Omental fat pad (tissue), 4 donors: ENCODE results near the gene HIF3A. TPM values are rescaled to one million over a fixed set of nuclear protein-coding genes. Genes with fewer than 3 reads are reported as not detected.
"Not testable (repeated sequence)": the region's sequence is repeated elsewhere in the genome, so short reads cannot be mapped to it uniquely, and the experiment has no call there.

Experiments used
- ATAC-seq: fragments of 150-250 bp; one replicate; pipeline ENCODE4 v1.9.1; 2016; ENCODE audit warnings: mild to moderate bottlenecking, moderate library complexity; ENCODE audit not compliant: low FRiP score
- DNase-seq: peaks from one replicate; pipeline ENCODE4 v3.0.0-alpha.2; 2019; ENCODE audit warnings: low spot score
- total RNA-seq, 4 donors: library from RNA; depleted of rRNA; stranded (reverse); fragments of >200 nt; gene quantifications; one replicate each; pipeline ENCODE4 v1.1.0, GENCODE V29; 2016
- TF ChIP-seq, protein P1 (sequence below), 3 donors: fragments of 450-650 bp; IDR thresholded peaks; one replicate each; pipeline ENCODE4 v1.5.1; 2016 to 2017; ENCODE audit warnings: antibody characterized with exemption in 3 of 3, mild to moderate bottlenecking in 3 of 3, moderate library complexity in 2 of 3

The HIF3A gene
- total RNA-seq, 4 donors from 2014 or later = 10.3 to 201 (median 17.6) TPM

DNA sequence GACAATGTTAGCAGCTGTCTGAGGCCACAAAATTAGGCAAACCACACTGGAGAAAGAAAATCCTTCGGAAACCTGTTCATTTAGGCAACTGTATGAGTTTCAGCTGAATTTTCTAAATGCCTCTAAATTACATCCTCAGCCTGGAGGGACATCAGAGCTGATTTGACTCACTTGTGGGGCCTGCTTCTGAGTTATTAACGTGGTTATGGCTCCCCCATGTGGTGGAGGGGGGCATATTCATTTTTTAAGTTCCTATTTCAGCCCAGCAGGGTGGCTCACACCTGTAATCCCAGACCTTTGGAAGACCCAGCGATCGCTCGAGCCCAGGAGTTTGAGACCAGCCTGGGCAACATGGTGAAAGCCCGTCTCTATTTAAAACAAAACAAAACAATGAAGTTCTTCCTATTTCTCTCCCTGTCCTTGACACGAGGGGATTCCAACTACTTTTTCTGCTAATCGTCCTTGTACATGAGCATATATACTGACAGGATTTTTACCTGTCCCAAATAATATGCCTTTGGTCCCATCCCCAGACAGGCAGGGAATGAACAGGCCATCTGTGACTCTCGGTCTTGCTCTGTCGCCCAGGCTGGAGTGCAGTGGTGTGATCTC is 31.5 kb upstream of the HIF3A start:
- peak; percentile 61 for ATAC-seq
- DNase-seq = no peak
- TF ChIP-seq, protein P1, sequence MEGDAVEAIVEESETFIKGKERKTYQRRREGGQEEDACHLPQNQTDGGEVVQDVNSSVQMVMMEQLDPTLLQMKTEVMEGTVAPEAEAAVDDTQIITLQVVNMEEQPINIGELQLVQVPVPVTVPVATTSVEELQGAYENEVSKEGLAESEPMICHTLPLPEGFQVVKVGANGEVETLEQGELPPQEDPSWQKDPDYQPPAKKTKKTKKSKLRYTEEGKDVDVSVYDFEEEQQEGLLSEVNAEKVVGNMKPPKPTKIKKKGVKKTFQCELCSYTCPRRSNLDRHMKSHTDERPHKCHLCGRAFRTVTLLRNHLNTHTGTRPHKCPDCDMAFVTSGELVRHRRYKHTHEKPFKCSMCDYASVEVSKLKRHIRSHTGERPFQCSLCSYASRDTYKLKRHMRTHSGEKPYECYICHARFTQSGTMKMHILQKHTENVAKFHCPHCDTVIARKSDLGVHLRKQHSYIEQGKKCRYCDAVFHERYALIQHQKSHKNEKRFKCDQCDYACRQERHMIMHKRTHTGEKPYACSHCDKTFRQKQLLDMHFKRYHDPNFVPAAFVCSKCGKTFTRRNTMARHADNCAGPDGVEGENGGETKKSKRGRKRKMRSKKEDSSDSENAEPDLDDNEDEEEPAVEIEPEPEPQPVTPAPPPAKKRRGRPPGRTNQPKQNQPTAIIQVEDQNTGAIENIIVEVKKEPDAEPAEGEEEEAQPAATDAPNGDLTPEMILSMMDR (IDR thresholded peaks at IDR 0.05) = peak in 2 of 3 donors; percentile 79 to 90

DNA sequence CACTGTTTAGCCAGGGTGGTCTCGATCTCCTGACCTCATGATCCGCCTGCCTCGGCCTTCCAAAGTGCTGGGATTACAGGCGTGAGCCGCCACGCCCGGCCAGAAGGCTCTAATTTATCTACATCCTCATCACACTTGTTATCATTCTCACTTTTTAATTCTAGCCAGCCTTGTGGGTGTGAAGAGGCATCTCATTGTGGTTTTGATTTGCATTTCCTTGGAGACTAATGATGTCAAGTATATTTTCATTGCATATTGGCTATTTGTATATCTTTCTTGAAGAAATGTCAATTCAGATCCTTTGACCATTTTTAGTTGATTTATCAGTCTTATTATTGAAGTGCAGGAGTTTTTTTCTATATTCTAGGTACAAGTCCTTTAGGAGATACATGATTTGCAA is 27.7 kb upstream of the HIF3A start:
- ATAC-seq = no peak
- TF ChIP-seq, protein P1 (IDR thresholded peaks at IDR 0.05) = no peak
- no peak for DNase-seq

- DNase-seq (no peak), ATAC-seq (no peak)
- TF ChIP-seq, protein P1 (IDR thresholded peaks at IDR 0.05) = no peak
These were observed 26.2 kb upstream of the HIF3A start for GRCh38 chr19:46270521-46271256.

GRCh38 chr19:46271481-46272197 is 25.2 kb upstream of the HIF3A start:
- TF ChIP-seq, protein P1 (IDR thresholded peaks at IDR 0.05) = no peak
- ATAC-seq (peak; percentile 57), DNase-seq (no peak)

- not testable (repeated sequence) for DNase-seq, ATAC-seq
These were observed 22.9 kb upstream of the HIF3A start for GRCh38 chr19:46273931-46274330.

GRCh38 chr19:46279177-46279576 is 17.7 kb upstream of the HIF3A start:
- DNase-seq (no peak), ATAC-seq (no peak)
- TF ChIP-seq, protein P1 (IDR thresholded peaks at IDR 0.05) = no peak

DNA sequence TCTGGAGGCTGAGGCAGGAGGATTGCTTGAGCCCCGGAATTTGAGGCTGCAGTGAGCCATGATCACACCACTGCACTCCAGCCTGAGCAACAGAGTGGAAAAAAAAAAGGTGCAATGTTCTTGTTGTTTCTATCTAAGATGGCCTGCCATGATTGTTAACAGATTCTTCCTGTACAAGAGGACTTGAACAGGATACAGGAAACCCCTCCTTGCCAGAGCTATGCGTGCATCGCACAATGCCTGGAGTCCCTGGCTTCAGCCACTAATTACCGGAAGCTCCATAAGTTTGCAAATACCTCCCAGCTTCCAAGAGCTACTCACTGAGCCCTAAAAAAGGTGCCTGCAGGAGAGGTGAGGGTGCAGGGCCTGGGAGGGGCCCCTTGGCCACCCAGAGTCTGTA is 13.1 kb upstream of the HIF3A start:
- peak; percentile 34 for ATAC-seq

More for the DNA sequence above, 13.1 kb upstream of the HIF3A start:
- no peak for DNase-seq
- TF ChIP-seq, protein P1 (IDR thresholded peaks at IDR 0.05) = no peak
